HG03342 (cell line): ENCODE results near the gene ASPSCR1.
"Not testable (repeated sequence)": the region's sequence is repeated elsewhere in the genome, so short reads cannot be mapped to it uniquely, and the experiment has no call there.

Experiments used
- ATAC-seq: cut with Tn5 transposase; IDR thresholded peaks from one replicate; pipeline ENCODE4 v1.9.1; 2021; ENCODE audit warnings: mild to moderate bottlenecking, moderate library complexity; ENCODE audit not compliant: unreplicated experiment

Gene ASPSCR1

DNA sequence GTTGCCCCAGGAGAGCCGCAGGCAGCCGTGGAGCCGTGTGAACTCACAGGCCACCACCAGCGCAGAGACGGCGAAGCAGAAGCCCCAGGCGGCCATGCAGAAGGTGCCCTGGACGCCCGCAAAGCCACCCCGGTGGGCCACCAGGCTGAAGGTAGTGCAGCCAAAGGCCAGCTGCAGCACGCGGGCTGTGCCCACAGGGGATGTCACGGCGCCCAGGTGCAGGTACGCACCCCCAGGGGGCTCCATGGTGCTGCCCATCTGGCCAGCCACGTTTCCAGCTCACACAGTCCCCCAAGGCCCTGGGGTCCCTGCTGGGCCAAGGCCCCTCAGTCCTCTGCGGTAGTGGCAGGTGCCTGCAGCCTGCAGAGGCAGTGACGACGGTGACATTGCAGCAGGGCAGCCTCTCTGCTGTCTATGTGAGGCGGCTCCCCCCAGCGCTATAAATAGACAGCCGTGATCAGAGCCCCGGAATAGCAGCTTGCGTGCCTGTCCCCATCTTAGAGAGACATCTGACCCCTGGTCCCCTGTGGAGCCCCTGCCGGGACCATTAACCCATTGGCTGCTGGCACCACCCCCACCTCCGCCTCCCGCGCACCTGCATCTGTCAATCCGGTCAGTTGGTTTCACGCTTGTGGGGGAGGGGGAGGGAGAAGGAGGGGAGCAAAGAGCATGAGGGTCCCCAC is 35.8 kb upstream of the ASPSCR1 start:
- ATAC-seq = no peak

GRCh38 chr17:81942167-81942553 is 35.3 kb upstream of the ASPSCR1 start:
- no peak for ATAC-seq

GRCh38 chr17:81944858-81945257 is 32.6 kb upstream of the ASPSCR1 start:
- no peak for ATAC-seq

DNA sequence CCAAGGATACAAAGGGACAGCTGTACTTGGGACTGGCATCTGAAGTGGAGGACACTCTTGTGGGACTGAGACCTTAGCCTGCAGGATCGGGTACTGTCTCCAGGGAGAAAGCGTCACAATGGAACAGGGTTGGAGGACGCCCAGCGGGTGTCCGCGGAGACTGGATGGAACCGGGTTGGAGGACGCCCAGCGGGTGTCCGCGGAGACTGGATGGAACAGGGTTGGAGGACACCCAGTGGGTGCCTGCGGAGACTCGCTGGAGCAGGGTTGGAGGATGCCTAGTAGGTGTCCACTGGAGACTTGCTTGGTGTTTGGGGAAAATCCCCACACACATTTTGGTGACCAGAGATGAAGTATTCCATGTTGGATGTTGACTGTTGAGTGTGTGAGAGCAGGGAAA is 30.2 kb upstream of the ASPSCR1 start, which contains the start of gene MYADML2:
TSS of gene MYADML2 (minus strand) at position 45 of the 400 bp plus-strand sequence. CDS start 5,492 bp downstream, outside the sequence.
- ATAC-seq = no peak

- no peak for ATAC-seq
These were observed 28.6 kb upstream of the ASPSCR1 start for GRCh38 chr17:81948635-81949378.

DNA sequence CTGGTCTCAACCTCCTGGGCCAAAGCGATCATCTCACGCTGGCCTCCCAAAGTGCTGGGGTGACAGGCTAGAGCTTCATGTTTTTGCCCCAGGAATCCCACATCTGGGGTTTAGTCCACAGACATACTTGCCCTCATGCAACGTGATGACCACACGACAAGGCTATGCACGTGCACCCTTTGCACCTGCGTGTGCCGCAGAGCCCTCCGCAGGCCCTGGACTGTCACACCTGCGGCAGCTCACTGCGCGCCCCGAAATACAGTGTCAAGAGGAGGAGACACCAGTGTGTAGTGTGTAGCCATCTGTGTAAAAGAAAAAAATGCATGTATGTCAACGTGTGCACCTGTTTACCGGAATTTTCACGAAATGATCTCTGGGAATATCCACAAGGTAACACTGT is 26.9 kb upstream of the ASPSCR1 start:
- no peak for ATAC-seq

DNA sequence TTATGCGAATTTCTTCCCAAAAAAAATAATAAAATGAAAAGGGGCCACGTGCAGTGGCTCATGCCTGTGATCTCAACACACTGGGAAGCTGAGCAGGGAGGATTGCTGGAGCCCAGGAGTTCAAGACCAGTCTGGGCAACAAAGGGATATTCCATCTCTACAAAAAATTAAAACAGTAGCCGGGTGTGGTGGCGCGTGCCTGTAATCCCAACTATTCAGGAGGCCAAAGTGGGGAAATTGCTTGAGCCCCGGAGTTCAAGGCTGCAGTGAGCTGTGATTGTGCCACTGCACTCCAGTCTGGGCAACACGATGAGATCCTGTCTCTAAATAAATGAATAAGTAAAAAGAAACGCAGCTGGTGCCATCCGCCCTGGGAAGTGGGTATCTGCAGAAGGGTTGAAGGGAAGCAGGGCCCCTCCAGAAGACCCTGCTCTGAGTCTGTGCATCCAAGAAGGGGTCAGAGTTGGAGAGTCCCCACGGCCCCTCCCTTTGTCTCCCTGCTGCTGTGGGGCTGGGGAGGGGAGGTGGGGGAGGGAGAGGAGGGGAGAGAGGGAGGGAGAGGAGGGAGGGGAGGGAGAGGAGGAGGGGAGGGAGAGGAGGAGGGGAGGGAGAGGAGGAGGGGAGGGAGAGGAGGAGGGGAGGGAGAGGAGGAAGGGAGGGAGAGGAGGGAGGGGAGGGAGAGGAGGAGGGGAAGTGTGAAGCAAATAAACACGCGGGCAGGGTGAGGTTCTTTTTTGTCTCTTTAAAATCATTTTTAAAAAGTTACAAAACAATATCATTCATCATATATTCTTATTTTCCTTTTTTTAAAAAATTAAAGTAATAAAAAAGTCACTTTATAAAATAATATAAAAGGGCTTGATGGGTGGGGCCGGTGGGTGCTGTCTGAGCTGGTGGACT is 25.4 kb upstream of the ASPSCR1 start:
- no peak for ATAC-seq

DNA sequence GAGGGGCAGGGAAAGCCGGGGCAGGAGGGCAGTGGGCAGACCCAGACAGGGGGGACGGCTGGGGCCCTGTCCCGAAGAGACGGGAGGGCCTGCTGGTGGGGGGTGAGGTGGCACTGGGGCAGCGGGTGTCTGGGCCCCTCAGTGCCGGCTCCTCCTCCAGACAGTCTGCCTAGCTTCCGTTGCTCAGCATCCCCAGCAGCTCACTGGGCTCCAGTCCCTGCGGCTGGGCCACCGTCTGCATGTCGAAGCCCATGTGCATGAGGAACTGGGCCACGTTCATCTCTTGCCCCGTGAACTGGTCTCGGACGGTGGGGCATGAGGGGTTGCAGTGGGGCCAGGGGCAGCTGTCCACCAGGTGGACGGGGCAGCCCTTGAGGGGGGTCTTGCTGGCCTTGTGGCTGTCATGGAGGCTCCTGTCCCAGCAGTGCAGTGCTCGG is 24.6 kb upstream of the ASPSCR1 start:
- no peak for ATAC-seq

- not testable (repeated sequence) for ATAC-seq
These were observed 24.0 kb upstream of the ASPSCR1 start for GRCh38 chr17:81953443-81953842.

- no peak for ATAC-seq
These were observed 23.0 kb upstream of the ASPSCR1 start for GRCh38 chr17:81954131-81955057.

GRCh38 chr17:81955058-81955681 is 22.3 kb upstream of the ASPSCR1 start:
- no peak for ATAC-seq

DNA sequence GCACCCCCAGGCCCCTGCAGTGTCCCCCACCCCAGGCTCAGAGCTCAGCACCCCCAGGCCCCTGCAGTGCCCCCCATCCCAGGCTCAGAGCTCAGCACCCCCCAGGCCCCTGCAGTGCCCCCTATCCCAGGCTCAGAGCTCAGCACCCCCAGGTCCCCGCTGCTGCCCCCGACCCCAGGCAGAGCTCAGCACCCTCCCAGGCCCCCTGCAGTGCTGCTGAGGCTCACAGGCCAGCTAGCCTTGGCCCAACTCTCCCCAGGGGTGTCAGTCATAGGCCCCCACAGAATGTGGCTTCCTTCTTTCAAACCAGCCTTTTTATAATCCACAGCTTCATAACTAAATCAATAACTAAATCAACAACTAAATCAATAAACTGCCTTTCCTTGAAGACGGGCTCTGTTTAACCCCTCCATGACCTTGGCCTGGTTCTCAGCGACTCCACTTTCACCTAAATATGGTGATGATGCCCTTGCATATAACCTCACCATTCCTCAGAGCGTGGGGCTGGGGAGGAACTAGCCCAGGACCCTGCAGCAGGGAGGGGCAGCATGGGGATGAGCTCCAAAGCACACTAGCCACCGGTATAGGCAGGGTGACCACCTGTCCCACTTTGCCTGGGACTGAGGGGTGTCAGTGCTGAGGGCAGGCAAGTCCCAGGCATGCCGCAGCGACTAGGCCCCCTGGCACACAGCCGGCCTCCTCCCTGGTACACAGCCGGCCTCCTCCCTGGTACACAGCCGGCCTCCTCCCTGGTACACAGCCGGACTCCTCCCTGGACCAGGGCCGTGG is 21.5 kb upstream of the ASPSCR1 start:
- ATAC-seq = no peak

- no peak for ATAC-seq
These were observed 20.5 kb upstream of the ASPSCR1 start for GRCh38 chr17:81956607-81957589.

- ATAC-seq = no peak
These were observed 19.6 kb upstream of the ASPSCR1 start for GRCh38 chr17:81957691-81958432.

- ATAC-seq = no peak
These were observed 18.6 kb upstream of the ASPSCR1 start for GRCh38 chr17:81958633-81959342.

- peak; percentile 51 for ATAC-seq
These were observed 17.9 kb upstream of the ASPSCR1 start for GRCh38 chr17:81959362-81960129.
